GM12878 (cell line): ENCODE measurements around the gene TRMT1. TPM values are rescaled to one million over a fixed set of nuclear protein-coding genes. Genes with fewer than 3 reads are reported as not detected.

ENCODE experiments used
- ATAC-seq: fragments of 200-7000 bp; cut with Tn5 transposase; 3 replicates; pipeline ENCODE4 v1.9.1; 2020; ENCODE audit warnings: mild to moderate bottlenecking, moderate library complexity
- BruUV-seq: library from RNA; stranded (reverse); fragments of 400-500 nt; replicated peaks from 2 replicates; lab custom pipeline; 2021; lab: Mats Ljungman, UMichigan
- CTCF ChIA-PET: fragments of 300-600 bp; sonication (Branson Sonifier 250); formaldehyde crosslinking; extraction: SDS; loops from one replicate; lab custom pipeline; 2021; ENCODE audit warnings: inconsistent platforms; lab: Yijun Ruan, JAX
- POLR2A ChIA-PET: fragments of 350-600 bp; formaldehyde crosslinking; extraction: SDS; loops from one replicate; lab custom pipeline; 2021; ENCODE audit warnings: inconsistent platforms; lab: Charles Lee
- RAD21 ChIA-PET: fragments of 300-600 bp; sonication (Branson Sonifier 250); formaldehyde crosslinking; loops from one replicate; lab custom pipeline; 2023; ENCODE audit warnings: antibody characterized with exemption; ENCODE audit not compliant: unreplicated experiment; lab: Charles Lee
- SMC1A ChIA-PET: fragments of 300-600 bp; sonication (Branson Sonifier 250); formaldehyde crosslinking; loops from one replicate; lab custom pipeline; 2023; ENCODE audit not compliant: unreplicated experiment, uncharacterized antibody; lab: Charles Lee
- DNase-seq: peaks from one replicate; pipeline ENCODE4 v3.0.0-alpha.2; 2011; ENCODE audit warnings: low read depth, low spot score
- FAIRE-seq: peaks from 3 replicates; lab custom pipeline; 2011; peaks lifted over from hg19 to GRCh38; lab: Jason Lieb, UNC
- H2AFZ ChIP-seq: 2 replicates; pipeline ENCODE4 v1.6.0; 2011; ENCODE audit warnings: low read depth, low read length, control low read depth; ENCODE audit not compliant: control insufficient read depth
- H3K27ac ChIP-seq: 2 replicates; pipeline ENCODE4 v1.5.1; 2011; ENCODE audit warnings: control low read depth; ENCODE audit not compliant: control insufficient read depth, insufficient read depth
- H3K27me3 ChIP-seq, 2 experiments: replicated peaks in 1 of 2; 2 replicates each; pipeline versions ENCODE4 v1.6.0 to v1.6.1; 2011; ENCODE audit warnings: low read length in 1 of 2; ENCODE audit not compliant: control insufficient read depth in 2 of 2, insufficient read depth in 2 of 2
- H3K36me3 ChIP-seq, 2 experiments: 2 replicates each; pipeline ENCODE4 v1.5.1; 2011; ENCODE audit warnings: low read length in 1 of 2; ENCODE audit not compliant: control insufficient read depth in 2 of 2, insufficient read depth in 2 of 2
- H3K4me1 ChIP-seq: 2 replicates; pipeline ENCODE4 v1.6.1; 2011; ENCODE audit warnings: mild to moderate bottlenecking, low read length, moderate library complexity, mixed read lengths; ENCODE audit not compliant: control insufficient read depth, insufficient read depth
- H3K4me2 ChIP-seq: 2 replicates; pipeline ENCODE4 v1.6.0; 2011; ENCODE audit warnings: control low read depth; ENCODE audit not compliant: control insufficient read depth, insufficient read depth
- H3K4me3 ChIP-seq: fragments of 200-600 bp; sonication (generic); 2 replicates; pipeline ENCODE4 v1.5.1; 2016
- H3K79me2 ChIP-seq: 2 replicates; pipeline ENCODE4 v1.6.0; 2011; ENCODE audit warnings: low read length; ENCODE audit not compliant: control insufficient read depth, insufficient read depth
- H3K9ac ChIP-seq: 2 replicates; pipeline ENCODE4 v1.8.0; 2011; ENCODE audit warnings: low read length, control low read depth, mixed read lengths; ENCODE audit not compliant: control insufficient read depth, insufficient read depth
- H3K9me3 ChIP-seq: replicated peaks from 3 replicates; pipeline ENCODE4 v1.5.1; 2011; ENCODE audit warnings: mild to moderate bottlenecking, low read length; ENCODE audit not compliant: control insufficient read depth, insufficient read depth
- H4K20me1 ChIP-seq: 2 replicates; pipeline ENCODE4 v1.6.0; 2011; ENCODE audit not compliant: control insufficient read depth, insufficient read depth
- ATF2 ChIP-seq: IDR thresholded peaks from 2 replicates; pipeline ENCODE4 v1.6.1; 2012; ENCODE audit warnings: low read length, inconsistent platforms
- CHD1 ChIP-seq: IDR thresholded peaks from 2 replicates; pipeline ENCODE4 v1.6.1; 2012; ENCODE audit warnings: low read depth, low read length, improper control_type of control experiment
- CHD4 ChIP-seq: fragments of 200-600 bp; sonication (generic); IDR thresholded peaks from 2 replicates; pipeline ENCODE4 v1.6.1; 2016; ENCODE audit warnings: mild to moderate bottlenecking
- EGR1 ChIP-seq, 2 experiments: IDR thresholded peaks; 1 replicate in 1 of 2; 2 replicates in 1 of 2; pipeline ENCODE4 v1.6.1; 2011 to 2012; ENCODE audit warnings: low read depth in 2 of 2, low read length in 2 of 2, borderline replicate concordance in 1 of 2, mild to moderate bottlenecking in 1 of 2, moderate library complexity in 1 of 2
- EZH2 ChIP-seq: IDR thresholded peaks from 2 replicates; pipeline ENCODE4 v1.6.1; 2012; ENCODE audit warnings: low read depth, mild to moderate bottlenecking, control low read depth, inconsistent platforms, low read length, borderline replicate concordance; ENCODE audit not compliant: control insufficient read depth
- FOS ChIP-seq: IDR thresholded peaks from 3 replicates; pipeline ENCODE4 v1.6.1; 2011; ENCODE audit warnings: borderline replicate concordance; ENCODE audit not compliant: insufficient read length; ENCODE audit errors: extremely low read depth
- GABPA ChIP-seq: IDR thresholded peaks from 2 replicates; pipeline ENCODE4 v1.6.1; 2014; ENCODE audit warnings: antibody characterized with exemption, low read depth, mild to moderate bottlenecking, inconsistent platforms
- LARP7 ChIP-seq: fragments of 450-650 bp; IDR thresholded peaks from 2 replicates; pipeline ENCODE4 v1.6.1; 2017; ENCODE audit warnings: mild to moderate bottlenecking
- MAX ChIP-seq: IDR thresholded peaks from 2 replicates; pipeline ENCODE4 v1.6.1; 2012; ENCODE audit warnings: low read depth, low read length, improper control_type of control experiment
- MXI1 ChIP-seq: fragments of 150-350 bp; IDR thresholded peaks from 2 replicates; pipeline ENCODE4 v1.6.1; 2011; ENCODE audit warnings: low read depth, mild to moderate bottlenecking, inconsistent platforms, low read length, improper control_type of control experiment
- NFIC ChIP-seq: IDR thresholded peaks from 2 replicates; pipeline ENCODE4 v1.6.1; 2012; ENCODE audit warnings: low read depth, mild to moderate bottlenecking, inconsistent platforms, low read length, moderate library complexity
- PKNOX1 ChIP-seq: fragments of 450-650 bp; IDR thresholded peaks from 2 replicates; pipeline ENCODE4 v1.6.1; 2016; ENCODE audit warnings: mild to moderate bottlenecking
- RB1 ChIP-seq: fragments of 450-650 bp; formaldehyde crosslinking; IDR thresholded peaks from 2 replicates; pipeline ENCODE4 v1.6.1; 2017; ENCODE audit warnings: mild to moderate bottlenecking, borderline replicate concordance
- RELB ChIP-seq: fragments of 450-650 bp; IDR thresholded peaks from 2 replicates; pipeline ENCODE4 v1.6.1; 2017; ENCODE audit warnings: low read depth, mild to moderate bottlenecking, moderate library complexity
- SMARCA5 ChIP-seq: fragments of 450-650 bp; IDR thresholded peaks from 2 replicates; pipeline ENCODE4 v1.6.1; 2017; ENCODE audit warnings: mild to moderate bottlenecking
- SP1 ChIP-seq: IDR thresholded peaks from one replicate; pipeline ENCODE4 v1.6.1; 2011; ENCODE audit warnings: low read depth, low read length
- SREBF1 ChIP-seq: IDR thresholded peaks from 2 replicates; pipeline ENCODE4 v1.6.1; 2012; ENCODE audit warnings: mild to moderate bottlenecking, low read length
- SUZ12 ChIP-seq: fragments of 200-600 bp; sonication (generic); IDR thresholded peaks from one replicate; pipeline ENCODE4 v1.6.1; 2018; ENCODE audit warnings: antibody characterized with exemption, mild to moderate bottlenecking; ENCODE audit not compliant: unreplicated experiment
- ZNF217 ChIP-seq: fragments of 450-650 bp; IDR thresholded peaks from 2 replicates; pipeline ENCODE4 v1.6.1; 2017; ENCODE audit warnings: antibody characterized with exemption, mild to moderate bottlenecking
- ZSCAN29 ChIP-seq: fragments of 450-650 bp; IDR thresholded peaks from 2 replicates; pipeline ENCODE4 v1.6.1; 2017; ENCODE audit warnings: mild to moderate bottlenecking, moderate library complexity
- WGBS: methylation state at CpG from one replicate; pipeline ENCODE4 v1.1.6; 2016; ENCODE audit warnings: low lambda C conversion rate; ENCODE audit not compliant: insufficient replicate concordance, insufficient coverage; ENCODE audit errors: missing lambda C conversion rate; 5-methylcytosine and 5-hydroxymethylcytosine counted together
- in situ Hi-C: fragments of 300-500 bp; cut with MboI; formaldehyde crosslinking; loops from 9 replicates; pipeline ENCODE4 v1.14.3; 2018; ENCODE audit warnings: mixed read lengths
- intact Hi-C: fragments of 100-400 bp; cut with micrococcal nuclease; formaldehyde crosslinking; loops from one replicate; pipeline ENCODE4 v1.14.2; 2022; ENCODE audit not compliant: unreplicated experiment
- polyA plus RNA-seq, 11 experiments: library from polyadenylated mRNA; depleted of rRNA in 4 of 11; unstranded in 6 of 11; stranded (reverse) in 5 of 11; fragments of >200 nt; fragmentation: Nextera tagmentation in 4 of 11; fragmentation: Illumina TruSeq in 1 of 11; extraction: Ambion mirVana in 4 of 11; extraction: Trizol in 1 of 11; gene quantifications; 1 replicate in 1 of 11; 2 replicates in 10 of 11; pipeline versions ENCODE4 v1.2.1 to v1.2.3, GENCODE V29; 2011 to 2016; ENCODE audit warnings: inconsistent platforms in 2 of 11, missing spikeins in 2 of 11, low read depth in 1 of 11
- total RNA-seq, 4 experiments: library from RNA; depleted of rRNA in 3 of 4; stranded (reverse); fragments of >200 nt in 3 of 4; fragmentation: Illumina TruSeq in 1 of 4; extraction: Trizol in 1 of 4; gene quantifications; 2 replicates each; pipeline versions ENCODE4 v1.2.1 to v1.2.3, GENCODE V29; 2013 to 2021

The TRMT1 gene
- total and polyA plus RNA-seq, 10 of the 15 experiments (the other 5 are each of a cell fraction or from before 2014, with no cell fraction given) = 3.4 to 68.8 (median 34.8) TPM

DNA sequence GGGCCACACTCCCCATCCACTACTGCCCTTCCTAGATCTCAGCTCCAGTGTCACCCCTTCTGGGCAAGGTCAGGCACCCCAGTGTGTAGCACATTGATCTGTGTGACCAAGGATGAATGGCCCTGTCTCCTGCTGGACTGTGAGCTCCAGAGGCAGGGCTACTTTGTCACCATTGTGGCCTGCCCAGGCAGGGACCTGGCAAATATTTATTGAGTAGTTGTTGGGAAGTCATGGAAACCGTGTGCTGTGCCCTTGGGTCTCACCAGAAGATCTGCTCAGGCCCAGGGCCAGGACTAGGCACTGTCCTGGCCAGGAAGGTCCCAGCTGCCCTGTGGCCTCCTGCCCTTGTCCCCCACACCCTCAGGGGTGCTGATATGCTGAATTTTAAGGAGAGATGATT, 12.0 kb upstream of the TRMT1 start:
- no peak overlapping the region for H3K4me2 ChIP-seq
- ChIA-PET RAD21 (interaction anchor here (0.8 kb wide), 1 partner anchor 85 kb away, joined by 5 read pairs; no protein-coding TSS in a partner anchor), CTCF (interaction anchor here (1.5 kb wide), 1 partner anchor 68 kb away, joined by 3 read pairs; no protein-coding TSS in a partner anchor), POLR2A (no interaction called here), SMC1A (no interaction called here)
- TF ChIP-seq MAX (no peak), NFIC (no peak), ZNF217 (no peak), GABPA (no peak), ZSCAN29 (no peak), SP1 (no peak), SMARCA5 (no peak), EZH2 (no peak), SUZ12 (no peak), PKNOX1 (no peak), LARP7 (no peak), CHD1 (no peak), RB1 (no peak), CHD4 (no peak), RELB (no peak), EGR1 (IDR thresholded peaks at IDR 0.05; ENCODE audit: borderline replicate concordance in 1 of 2, low read depth in 2 of 2, low read length in 2 of 2) (no peak), SREBF1 (no peak), ATF2 (no peak), MXI1 (no peak), FOS (no peak)
- H4K20me1 ChIP-seq = peaks cover 7% of the 10 kb centered on the region
- no peak for DNase-seq
- BruUV-seq = no TSS peak
- H3K9me3 ChIP-seq = no peaks in the 10 kb centered on the region
- H3K9ac ChIP-seq = no peak overlapping the region
- H3K27me3 ChIP-seq = no peaks in the 10 kb centered on the region
- peaks cover 19% of the 10 kb centered on the region for H3K79me2 ChIP-seq
- WGBS = 25% methylated on average over 1 of the region's 1 CpG
- no peak for FAIRE-seq
- no peak for ATAC-seq
- intact Hi-C loops = no loop called here
- H3K4me3 ChIP-seq = no peak overlapping the region
- H3K36me3 ChIP-seq = peaks cover 0 to 3% of the 10 kb centered on the region in 2 experiments
- in situ Hi-C loops = no loop called here
- no peak overlapping the region for H2AFZ ChIP-seq
- no peak overlapping the region for H3K27ac ChIP-seq
- no peaks in the 10 kb centered on the region for H3K4me1 ChIP-seq
